Panc1 (cell line): ENCODE results near the gene DYNC2LI1. TPM values are rescaled to one million over a fixed set of nuclear protein-coding genes. Genes with fewer than 3 reads are reported as not detected.

Experiments
- ATAC-seq: fragments of 200-7000 bp; cut with Tn5 transposase; 2 replicates; pipeline ENCODE4 v1.9.1; 2020; ENCODE audit warnings: mild to moderate bottlenecking, moderate library complexity
- BruUV-seq: library from RNA; stranded (reverse); fragments of 400-500 nt; replicated peaks from 2 replicates; lab custom pipeline; 2021; lab: Mats Ljungman, UMichigan
- CTCF ChIA-PET: fragments of 300-600 bp; sonication (Branson Sonifier 250); formaldehyde crosslinking; loops from one replicate; lab custom pipeline; 2022; ENCODE audit warnings: antibody characterized with exemption; lab: Charles Lee
- POLR2A ChIA-PET: fragments of 300-600 bp; sonication (Branson Sonifier 250); formaldehyde crosslinking; loops from one replicate; lab custom pipeline; 2022; ENCODE audit warnings: antibody characterized with exemption; lab: Charles Lee
- DNase-seq: peaks from one replicate; pipeline ENCODE4 v3.0.0-alpha.2; 2010; ENCODE audit warnings: low read depth, low spot score
- H3K27ac ChIP-seq: 2 replicates; pipeline ENCODE4 v1.5.1; 2011; ENCODE audit warnings: mild to moderate bottlenecking, low read length, inconsistent platforms
- H3K27me3 ChIP-seq: fragments of 200-500 bp; sonication (Bioruptor generic); 2 replicates; pipeline ENCODE4 v1.6.0; 2014; ENCODE audit warnings: low read length, inconsistent platforms; ENCODE audit not compliant: control insufficient read depth, insufficient read depth
- H3K36me3 ChIP-seq: fragments of 200-500 bp; sonication (Bioruptor generic); 2 replicates; pipeline ENCODE4 v1.5.1; 2014; ENCODE audit warnings: inconsistent platforms, mild to moderate bottlenecking, low read length, moderate library complexity; ENCODE audit not compliant: control insufficient read depth, insufficient read depth
- H3K4me1 ChIP-seq: 2 replicates; pipeline ENCODE4 v1.5.1; 2011; ENCODE audit warnings: inconsistent platforms, mild to moderate bottlenecking, low read length, moderate library complexity; ENCODE audit not compliant: control insufficient read depth, insufficient read depth
- H3K4me3 ChIP-seq, 2 experiments: 2 replicates each; pipeline ENCODE4 v1.5.1; 2011 to 2012; ENCODE audit warnings: low read depth in 2 of 2, low read length in 2 of 2, mild to moderate bottlenecking in 2 of 2, inconsistent platforms in 1 of 2, moderate library complexity in 1 of 2
- H3K9me3 ChIP-seq: fragments of 200-500 bp; sonication (Bioruptor generic); 2 replicates; pipeline ENCODE4 v1.5.1; 2014; ENCODE audit warnings: low read depth, mild to moderate bottlenecking, inconsistent platforms, low read length, moderate library complexity; ENCODE audit not compliant: control insufficient read depth, insufficient read depth
- POLR2AphosphoS5 ChIP-seq: IDR thresholded peaks from 2 replicates; pipeline ENCODE4 v1.6.1; 2012; ENCODE audit warnings: mild to moderate bottlenecking, low read depth, low read length, moderate library complexity
- REST ChIP-seq, 2 experiments: IDR thresholded peaks; 2 replicates each; pipeline ENCODE4 v1.6.1; 2011 to 2012; ENCODE audit warnings: low read depth in 2 of 2, control low read depth in 1 of 2, low read length in 1 of 2, mild to moderate bottlenecking in 1 of 2, moderate library complexity in 1 of 2; ENCODE audit not compliant: insufficient read depth in 1 of 2
- SIN3A ChIP-seq: IDR thresholded peaks from 2 replicates; pipeline ENCODE4 v1.6.1; 2012; ENCODE audit warnings: low read depth, mild to moderate bottlenecking, low read length, moderate library complexity, borderline replicate concordance; ENCODE audit not compliant: insufficient read depth
- TCF7L2 ChIP-seq: IDR thresholded peaks from 2 replicates; pipeline ENCODE4 v1.6.1; 2011; ENCODE audit warnings: mild to moderate bottlenecking, low read depth, low read length, inconsistent platforms
- in situ Hi-C: cut with HindIII; loops from 2 replicates; pipeline ENCODE4 v1.10.0; 2016; ENCODE audit warnings: low sequenced_read_pairs, low pct_unique_long_range_greater_than_20kb
- intact Hi-C: fragments of 100-400 bp; cut with micrococcal nuclease; formaldehyde crosslinking; loops from one replicate; pipeline ENCODE4 v1.10.0; 2022; ENCODE audit not compliant: unreplicated experiment
- total RNA-seq: library from RNA; stranded (reverse); gene quantifications from one replicate; pipeline ENCODE4 v1.2.1, GENCODE V29; 2021; ENCODE audit not compliant: unreplicated experiment
- TF ChIP-seq, protein P1 (sequence below): fragments of 450-650 bp; IDR thresholded peaks from 2 replicates; pipeline ENCODE4 v1.5.1; 2017; ENCODE audit warnings: mild to moderate bottlenecking

Gene DYNC2LI1
- total RNA-seq, 1 experiment from 2014 or later, result 8.5 TPM

DNA sequence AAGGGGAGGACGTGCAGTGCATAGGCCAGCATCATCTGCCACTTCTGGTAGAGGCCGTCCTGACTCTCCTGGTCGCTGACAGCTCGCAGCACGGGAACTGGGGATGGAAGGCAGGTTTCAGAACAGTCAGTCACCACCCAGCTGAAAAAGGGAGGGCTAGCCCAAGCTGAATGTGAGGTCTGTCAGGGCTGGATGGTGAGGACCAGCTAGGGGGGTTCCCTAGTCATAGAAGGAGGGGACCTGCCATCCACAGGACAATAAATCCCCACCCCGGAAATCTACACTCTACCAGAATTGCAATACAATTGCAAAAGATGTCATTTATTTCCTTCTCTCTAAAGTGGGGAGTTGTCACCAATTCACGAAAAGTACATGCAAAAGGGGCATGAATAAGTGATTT, 49.0 kb downstream of the DYNC2LI1 start:
- no TSS peak for BruUV-seq
- no peak; the same call in 1 of the 2 replicates for ATAC-seq
- no peak for TF ChIP-seq SIN3A
- TF ChIP-seq REST (IDR thresholded peaks at IDR 0.05; ENCODE audit: insufficient read depth in 1 of 2, low read depth in 2 of 2, low read length in 1 of 2), result no peak
- no peak for TF ChIP-seq POLR2AphosphoS5
- TF ChIP-seq, protein P1, sequence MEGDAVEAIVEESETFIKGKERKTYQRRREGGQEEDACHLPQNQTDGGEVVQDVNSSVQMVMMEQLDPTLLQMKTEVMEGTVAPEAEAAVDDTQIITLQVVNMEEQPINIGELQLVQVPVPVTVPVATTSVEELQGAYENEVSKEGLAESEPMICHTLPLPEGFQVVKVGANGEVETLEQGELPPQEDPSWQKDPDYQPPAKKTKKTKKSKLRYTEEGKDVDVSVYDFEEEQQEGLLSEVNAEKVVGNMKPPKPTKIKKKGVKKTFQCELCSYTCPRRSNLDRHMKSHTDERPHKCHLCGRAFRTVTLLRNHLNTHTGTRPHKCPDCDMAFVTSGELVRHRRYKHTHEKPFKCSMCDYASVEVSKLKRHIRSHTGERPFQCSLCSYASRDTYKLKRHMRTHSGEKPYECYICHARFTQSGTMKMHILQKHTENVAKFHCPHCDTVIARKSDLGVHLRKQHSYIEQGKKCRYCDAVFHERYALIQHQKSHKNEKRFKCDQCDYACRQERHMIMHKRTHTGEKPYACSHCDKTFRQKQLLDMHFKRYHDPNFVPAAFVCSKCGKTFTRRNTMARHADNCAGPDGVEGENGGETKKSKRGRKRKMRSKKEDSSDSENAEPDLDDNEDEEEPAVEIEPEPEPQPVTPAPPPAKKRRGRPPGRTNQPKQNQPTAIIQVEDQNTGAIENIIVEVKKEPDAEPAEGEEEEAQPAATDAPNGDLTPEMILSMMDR, result no peak
- no peak for TF ChIP-seq TCF7L2
- POLR2A ChIA-PET, result no interaction called here
- H3K9me3 ChIP-seq, result no peaks in the 10 kb centered on the region
- intact Hi-C loops (no loop called here), in situ Hi-C loops (no loop called here)
- DNase-seq, result no peak
- H3K4me3 ChIP-seq, result no peak overlapping the region
- no peak overlapping the region for H3K27ac ChIP-seq
- H3K36me3 ChIP-seq, result no peaks in the 10 kb centered on the region
- no peaks in the 10 kb centered on the region for H3K4me1 ChIP-seq
- peaks cover 3% of the 10 kb centered on the region; the same call in 1 of the 2 replicates for H3K27me3 ChIP-seq
- CTCF ChIA-PET, result no interaction called here

- in situ Hi-C loops (no loop called here), intact Hi-C loops (no loop called here)
- Histone ChIP-seq H3K9me3 (no peaks in the 10 kb centered on the region), H3K27ac (no peak overlapping the region), H3K4me1 (no peaks in the 10 kb centered on the region), H3K36me3 (no peaks in the 10 kb centered on the region), H3K4me3 (no peak overlapping the region), H3K27me3 (peaks cover 3% of the 10 kb centered on the region; the same call in 1 of the 2 replicates)
- no peak for ATAC-seq
- no peak for DNase-seq
- no peak for TF ChIP-seq REST (IDR thresholded peaks at IDR 0.05; ENCODE audit: insufficient read depth in 1 of 2, low read depth in 2 of 2, low read length in 1 of 2)
- TF ChIP-seq SIN3A, result no peak
- TF ChIP-seq, protein P1, result no peak
- no peak for TF ChIP-seq POLR2AphosphoS5
- TF ChIP-seq TCF7L2, result no peak
- no TSS peak for BruUV-seq
- ChIA-PET CTCF (no interaction called here), POLR2A (no interaction called here)
These were observed 49.9 kb downstream of the DYNC2LI1 start for GRCh38 chr2:43823751-43824150.
